Astrocyte (in vitro differentiated cells and primary cell): ENCODE measurements around the gene COX15. TPM values are rescaled to one million over a fixed set of nuclear protein-coding genes. Genes with fewer than 3 reads are reported as not detected.

ENCODE experiments used
- DNase-seq: peaks from one replicate; pipeline ENCODE4 v3.0.0-alpha.2; 2010; ENCODE audit warnings: low read depth
- FAIRE-seq: peaks from 2 replicates; lab custom pipeline; 2011; peaks lifted over from hg19 to GRCh38; lab: Jason Lieb, UNC
- H2AFZ ChIP-seq: 2 replicates; pipeline ENCODE4 v1.6.0; 2012; ENCODE audit warnings: low read depth, low read length, inconsistent platforms
- H3K27ac ChIP-seq: 2 replicates; pipeline ENCODE4 v1.5.1; 2011; ENCODE audit warnings: low read depth, low read length, inconsistent platforms
- H3K27me3 ChIP-seq: 2 replicates; pipeline ENCODE4 v1.6.0; 2011; ENCODE audit warnings: low read length, inconsistent platforms; ENCODE audit not compliant: insufficient read depth
- H3K36me3 ChIP-seq: 2 replicates; pipeline ENCODE4 v1.5.1; 2011; ENCODE audit warnings: low read length, inconsistent platforms; ENCODE audit not compliant: insufficient read depth
- H3K4me1 ChIP-seq: 2 replicates; pipeline ENCODE4 v1.5.1; 2011; ENCODE audit warnings: low read length, inconsistent platforms; ENCODE audit not compliant: insufficient read depth
- H3K4me2 ChIP-seq: 2 replicates; pipeline ENCODE4 v1.6.0; 2012; ENCODE audit warnings: low read length, inconsistent platforms
- H3K4me3 ChIP-seq: 2 replicates; pipeline ENCODE4 v1.5.1; 2011; ENCODE audit warnings: low read depth, mild to moderate bottlenecking, low read length, inconsistent platforms; ENCODE audit not compliant: insufficient read depth
- H3K79me2 ChIP-seq: 2 replicates; pipeline ENCODE4 v1.6.0; 2012; ENCODE audit warnings: mild to moderate bottlenecking, low read length, inconsistent platforms; ENCODE audit not compliant: insufficient read depth
- H3K9ac ChIP-seq: 2 replicates; pipeline ENCODE4 v1.6.0; 2012; ENCODE audit warnings: mild to moderate bottlenecking, low read length, inconsistent platforms
- H3K9me3 ChIP-seq: 2 replicates; pipeline ENCODE4 v1.5.1; 2012; ENCODE audit warnings: low read depth, mild to moderate bottlenecking, low read length, inconsistent platforms; ENCODE audit not compliant: insufficient read depth
- H4K20me1 ChIP-seq: 2 replicates; pipeline ENCODE4 v1.6.0; 2012; ENCODE audit warnings: low read length, inconsistent platforms; ENCODE audit not compliant: insufficient read depth
- H3K27ac Mint-ChIP-seq: one replicate; pipeline ENCODE4 v1.8.0; 2021; ENCODE audit warnings: mild to moderate bottlenecking, mixed read lengths; ENCODE audit not compliant: unreplicated experiment
- H3K27me3 Mint-ChIP-seq: one replicate; pipeline ENCODE4 v1.8.0; 2021; ENCODE audit warnings: low read depth, mixed read lengths; ENCODE audit not compliant: unreplicated experiment
- H3K36me3 Mint-ChIP-seq: one replicate; pipeline ENCODE4 v1.8.0; 2021; ENCODE audit warnings: low read depth, mixed read lengths; ENCODE audit not compliant: unreplicated experiment
- H3K4me1 Mint-ChIP-seq: one replicate; pipeline ENCODE4 v1.8.0; 2021; ENCODE audit warnings: low read depth, mixed read lengths; ENCODE audit not compliant: unreplicated experiment
- H3K4me3 Mint-ChIP-seq: one replicate; pipeline ENCODE4 v1.8.0; 2021; ENCODE audit warnings: mild to moderate bottlenecking, moderate library complexity, mixed read lengths; ENCODE audit not compliant: unreplicated experiment
- H3K9me3 Mint-ChIP-seq: one replicate; pipeline ENCODE4 v1.8.0; 2021; ENCODE audit warnings: mild to moderate bottlenecking, mixed read lengths; ENCODE audit not compliant: unreplicated experiment
- CTCF ChIP-seq: IDR thresholded peaks from 2 replicates; pipeline ENCODE4 v1.5.1; 2011; ENCODE audit warnings: low read depth, mild to moderate bottlenecking, inconsistent platforms, low read length, moderate library complexity; ENCODE audit not compliant: insufficient read depth
- EZH2 ChIP-seq: IDR thresholded peaks from 2 replicates; pipeline ENCODE4 v1.6.1; 2012; ENCODE audit warnings: mild to moderate bottlenecking, low read length, inconsistent platforms; ENCODE audit not compliant: insufficient read depth
- total RNA-seq: library from RNA; stranded (reverse); gene quantifications from 2 replicates; pipeline ENCODE4 v1.2.1, GENCODE V29; 2021

Gene COX15
- total RNA-seq, 1 donor from 2014 or later, result 33.4 TPM

GRCh38 chr10:99754670-99755069 lies 22.7 kb upstream of the COX15 start:
- H3K36me3 Mint-ChIP-seq, result peaks cover 7% of the 10 kb centered on the region
- no peak overlapping the region for H3K4me2 ChIP-seq
- H3K4me3 ChIP-seq, result no peak overlapping the region
- no peak overlapping the region for H3K27ac Mint-ChIP-seq
- TF ChIP-seq CTCF (no peak), EZH2 (no peak)
- no peak overlapping the region for H3K4me3 Mint-ChIP-seq
- no peaks in the 10 kb centered on the region for H3K79me2 ChIP-seq
- no peaks in the 10 kb centered on the region for H3K27me3 ChIP-seq
- no peak overlapping the region for H3K9ac ChIP-seq
- H3K36me3 ChIP-seq, result peaks cover 25% of the 10 kb centered on the region
- no peaks in the 10 kb centered on the region for H3K9me3 ChIP-seq
- FAIRE-seq, result no peak
- H4K20me1 ChIP-seq, result no peaks in the 10 kb centered on the region
- H3K27ac ChIP-seq, result no peak overlapping the region
- H3K4me1 ChIP-seq, result no peaks in the 10 kb centered on the region
- H3K9me3 Mint-ChIP-seq, result no peaks in the 10 kb centered on the region
- no peaks in the 10 kb centered on the region for H3K4me1 Mint-ChIP-seq
- DNase-seq, result no peak
- H2AFZ ChIP-seq, result no peak overlapping the region
- H3K27me3 Mint-ChIP-seq, result no peaks in the 10 kb centered on the region

- H3K27me3 ChIP-seq, result no peaks in the 10 kb centered on the region
Observed at GRCh38 chr10:99750641-99751040, 18.7 kb upstream of the COX15 start.

More at GRCh38 chr10:99750641-99751040, 18.7 kb upstream of the COX15 start:
- no peak overlapping the region for H3K4me2 ChIP-seq
- H3K4me3 ChIP-seq, result no peak overlapping the region
- peaks cover 24% of the 10 kb centered on the region for H3K36me3 ChIP-seq
- H3K9me3 ChIP-seq, result no peaks in the 10 kb centered on the region
- FAIRE-seq (no peak), DNase-seq (no peak)
- H3K27me3 Mint-ChIP-seq, result no peaks in the 10 kb centered on the region
- no peak overlapping the region for H3K4me3 Mint-ChIP-seq
- no peaks in the 10 kb centered on the region for H3K79me2 ChIP-seq
- H3K9ac ChIP-seq, result no peak overlapping the region
- no peaks in the 10 kb centered on the region for H3K4me1 ChIP-seq
- peaks cover 5% of the 10 kb centered on the region for H3K4me1 Mint-ChIP-seq
- H3K27ac ChIP-seq, result no peak overlapping the region
- no peaks in the 10 kb centered on the region for H3K9me3 Mint-ChIP-seq
- H3K27ac Mint-ChIP-seq, result no peak overlapping the region
- H3K36me3 Mint-ChIP-seq, result peaks cover 2% of the 10 kb centered on the region
- H4K20me1 ChIP-seq, result no peaks in the 10 kb centered on the region
- no peak overlapping the region for H2AFZ ChIP-seq
- TF ChIP-seq CTCF (no peak), EZH2 (no peak)
